ENCODE data around the gene NSD1. TPM values are rescaled to one million over a fixed set of nuclear protein-coding genes. Genes with fewer than 3 reads are reported as not detected.

Gene NSD1
- total RNA-seq, 1 experiment from 2014 or later = 58.8 TPM

GRCh38 chr5:177087398-177088005 is 46.1 kb upstream of the NSD1 start:
- DNase-seq (ENCODE audit: low read depth, low spot score) (no peak), ATAC-seq (no peak; the same call in none of the 2 replicates)
- intact Hi-C loops (cut with micrococcal nuclease) = no loop called here
- no peak for TF ChIP-seq ZNF274 (IDR thresholded peaks at IDR 0.05; ENCODE audit: low read depth, low read length)
- no peak; the same call in 1 of the 2 replicates for TF ChIP-seq EGR1 (IDR thresholded peaks at IDR 0.05; ENCODE audit: low read depth)
- no peak for TF ChIP-seq EZH2phosphoT487 (IDR thresholded peaks at IDR 0.05; ENCODE audit: borderline replicate concordance)
- Histone ChIP-seq H3K9me3 (ENCODE audit: control insufficient read depth in 1 of 2, insufficient read depth in 1 of 2, low read depth in 1 of 2, low read length in 2 of 2) (no peaks in the 10 kb centered on the region), H3K36me3 (ENCODE audit: control insufficient read depth in 1 of 2, insufficient read depth in 2 of 2, low read length in 2 of 2) (peaks cover 0 to 12% of the 10 kb centered on the region in 2 experiments; a peak in 1 of 4 replicates), H3K4me3 (replicated peaks in 1 of 2; ENCODE audit: low read depth in 1 of 2, low read length in 2 of 2) (peak overlapping the region; percentile 77 to 96), H3K9ac (ENCODE audit: low read length) (peak overlapping the region; percentile 94), H3K79me2 (ENCODE audit: insufficient read depth, low read length) (peaks cover 21% of the 10 kb centered on the region), H3K4me2 (ENCODE audit: low read length) (peak overlapping the region; percentile 96), H3K27me3 (ENCODE audit: insufficient read depth, low read length) (no peaks in the 10 kb centered on the region), H3K9me2 (ENCODE audit: insufficient read depth) (no peaks in the 10 kb centered on the region), H2AFZ (ENCODE audit: low read depth, low read length, poor library complexity, severe bottlenecking) (peak overlapping the region; percentile 58), H3K4me1 (ENCODE audit: control insufficient read depth in 1 of 2, insufficient read depth in 2 of 2, low read length in 2 of 2) (peaks cover 6 to 13% of the 10 kb centered on the region in 2 experiments; a peak in 3 of 4 replicates), H3K27ac (ENCODE audit: low read depth, low read length) (peak overlapping the region; percentile 80), H4K20me1 (ENCODE audit: insufficient read depth) (no peaks in the 10 kb centered on the region)
- ChIA-PET RAD21 (ENCODE audit: low non-redundant PET in 1 of 2, low total read pairs in 2 of 2, uncharacterized antibody in 2 of 2, unreplicated experiment in 2 of 2) (interaction anchor here in 1 of 2 experiments (1.6 kb wide), 1 partner anchor 24 kb away, joined by 4 read pairs; no protein-coding TSS in a partner anchor), CTCF (interaction anchor here (1.2 to 6.8 kb wide), 6 partner anchors 16 to 430 kb away, joined by 3 to 64 read pairs (median 8); no protein-coding TSS in a partner anchor), POLR2A (interaction anchor here (0.9 to 1.7 kb wide), 3 partner anchors 15 to 79 kb away, joined by 3 to 4 read pairs (median 3); no protein-coding TSS in a partner anchor)
- no TSS peak for BruUV-seq (replicated peaks)

DNA sequence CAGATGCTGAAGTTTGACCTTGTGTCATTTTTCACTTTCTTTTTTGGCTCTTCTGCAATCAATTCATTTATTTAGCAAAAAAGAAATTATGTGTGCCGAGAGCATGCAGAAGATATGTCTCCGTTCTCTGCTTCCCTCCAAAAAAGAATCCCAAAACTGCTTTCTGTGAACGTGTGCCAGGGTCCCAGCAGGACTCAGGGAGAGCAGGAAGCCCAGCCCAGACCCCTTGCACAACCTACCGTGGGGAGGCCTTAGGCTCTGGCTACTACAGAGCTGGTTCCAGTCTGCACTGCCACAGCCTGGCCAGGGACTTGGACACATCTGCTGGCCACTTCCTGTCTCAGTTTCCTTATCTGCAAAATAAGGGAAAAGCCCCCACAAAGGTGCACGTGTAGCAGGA is 44.4 kb upstream of the NSD1 start:
- no peak overlapping the region for H3K9ac ChIP-seq (ENCODE audit: low read length)
- CTCF ChIA-PET = interaction anchor here (1.1 kb wide), 1 partner anchor 22 kb away, joined by 5 read pairs; no protein-coding TSS in a partner anchor
- peaks cover 6 to 13% of the 10 kb centered on the region in 2 experiments; a peak in 3 of 4 replicates for H3K4me1 ChIP-seq (ENCODE audit: control insufficient read depth in 1 of 2, insufficient read depth in 2 of 2, low read length in 2 of 2)
- H3K27me3 ChIP-seq (ENCODE audit: insufficient read depth, low read length) = no peaks in the 10 kb centered on the region
- no peak overlapping the region for H3K4me3 ChIP-seq (replicated peaks in 1 of 2; ENCODE audit: low read depth in 1 of 2, low read length in 2 of 2)
- DNase-seq (ENCODE audit: low read depth, low spot score) (no peak), ATAC-seq (no peak)
- no peaks in the 10 kb centered on the region for H4K20me1 ChIP-seq (ENCODE audit: insufficient read depth)
- no peaks in the 10 kb centered on the region for H3K9me3 ChIP-seq (ENCODE audit: control insufficient read depth in 1 of 2, insufficient read depth in 1 of 2, low read depth in 1 of 2, low read length in 2 of 2)
- H3K9me2 ChIP-seq (ENCODE audit: insufficient read depth) = no peaks in the 10 kb centered on the region
- H3K36me3 ChIP-seq (ENCODE audit: control insufficient read depth in 1 of 2, insufficient read depth in 2 of 2, low read length in 2 of 2) = peaks cover 3 to 12% of the 10 kb centered on the region in 2 experiments; a peak in 2 of 4 replicates
- TF ChIP-seq YY1 (IDR thresholded peaks at IDR 0.05; ENCODE audit: extremely low read depth, insufficient replicate concordance, low read depth, low read length) (no peak), CBX3 (IDR thresholded peaks at IDR 0.05; ENCODE audit: low read depth) (no peak), SIN3A (IDR thresholded peaks at IDR 0.05; ENCODE audit: low read depth) (no peak), RAD21 (IDR thresholded peaks at IDR 0.05; ENCODE audit: low read depth) (no peak), EGR1 (IDR thresholded peaks at IDR 0.05; ENCODE audit: low read depth) (no peak), JUND (IDR thresholded peaks at IDR 0.05) (no peak), SP1 (IDR thresholded peaks at IDR 0.05; ENCODE audit: low read depth) (no peak)
- no peak overlapping the region for H2AFZ ChIP-seq (ENCODE audit: low read depth, low read length, poor library complexity, severe bottlenecking)
- no peak overlapping the region for H3K4me2 ChIP-seq (ENCODE audit: low read length)
- TSS peak; percentile 37 for BruUV-seq (replicated peaks)
- intact Hi-C loops (cut with micrococcal nuclease) = no loop called here
- RAD21 ChIA-PET (ENCODE audit: low non-redundant PET in 1 of 2, low total read pairs in 2 of 2, uncharacterized antibody in 2 of 2, unreplicated experiment in 2 of 2) = no interaction called here
- POLR2A ChIA-PET = no interaction called here
- no peak overlapping the region for H3K27ac ChIP-seq (ENCODE audit: low read depth, low read length)
- H3K79me2 ChIP-seq (ENCODE audit: insufficient read depth, low read length) = peaks cover 21% of the 10 kb centered on the region

Measured in HCT116 (cell line).